ENCODE measurements around the gene TMA7.

DNA sequence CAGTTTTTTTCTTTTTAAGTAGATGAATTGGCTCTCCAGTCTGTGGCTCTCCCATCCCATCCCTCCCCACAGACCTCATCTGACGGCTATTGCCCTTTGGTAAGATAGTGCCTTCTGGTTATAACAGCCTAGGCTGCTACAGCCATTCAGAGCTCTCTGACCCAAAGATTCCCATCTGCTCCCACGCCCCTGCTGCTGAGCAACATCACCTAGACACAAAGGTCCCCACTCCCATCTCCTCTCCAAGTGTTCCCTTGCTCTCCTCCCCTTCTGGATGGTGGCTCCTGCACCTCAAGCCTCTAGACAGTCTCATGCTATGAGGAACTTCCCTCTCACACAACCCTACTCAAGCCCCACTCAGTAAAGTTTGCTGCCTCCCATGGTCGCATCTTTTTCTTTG is 44.3 kb upstream of the TMA7 start:
- no peak for TF ChIP-seq SUZ12 (IDR thresholded peaks at IDR 0.05; ENCODE audit: extremely low read depth, insufficient read depth, insufficient read length)
- no peak for TF ChIP-seq ZNF274 (IDR thresholded peaks at IDR 0.05; ENCODE audit: low read depth, low read length)
